Stimulated activated CD8-positive, alpha-beta memory T cell treated with anti-CD3 and anti-CD28 coated beads, Interleukin-2, amount 100 ng/mL, for 1 hour (primary cell): Measurements from ENCODE around the gene HIP1R.

ENCODE experiments used
- DNase-seq, 2 donors: peaks; one replicate each; pipeline ENCODE4 v3.0.0-alpha.2; 2020; ENCODE audit warnings: low read depth in 2 of 2

HIP1R gene

DNA sequence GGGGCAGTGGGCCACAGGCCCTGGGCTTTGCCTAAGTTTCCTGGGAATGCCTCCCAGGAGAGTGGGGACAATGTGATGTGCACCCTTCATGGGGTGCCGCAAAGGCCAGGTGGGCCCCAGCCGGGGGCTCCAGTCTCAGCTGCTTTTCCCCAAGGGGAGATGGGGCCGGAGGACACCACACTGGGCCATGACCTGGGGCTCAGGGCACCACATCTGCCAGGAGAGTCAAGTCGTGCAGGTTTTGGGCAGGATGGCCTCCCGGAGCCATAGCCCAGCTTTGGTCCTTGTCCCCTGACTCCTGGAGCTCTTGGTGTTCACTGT is 12.2 kb downstream of the HIP1R start:
- DNase-seq = no peak

DNA sequence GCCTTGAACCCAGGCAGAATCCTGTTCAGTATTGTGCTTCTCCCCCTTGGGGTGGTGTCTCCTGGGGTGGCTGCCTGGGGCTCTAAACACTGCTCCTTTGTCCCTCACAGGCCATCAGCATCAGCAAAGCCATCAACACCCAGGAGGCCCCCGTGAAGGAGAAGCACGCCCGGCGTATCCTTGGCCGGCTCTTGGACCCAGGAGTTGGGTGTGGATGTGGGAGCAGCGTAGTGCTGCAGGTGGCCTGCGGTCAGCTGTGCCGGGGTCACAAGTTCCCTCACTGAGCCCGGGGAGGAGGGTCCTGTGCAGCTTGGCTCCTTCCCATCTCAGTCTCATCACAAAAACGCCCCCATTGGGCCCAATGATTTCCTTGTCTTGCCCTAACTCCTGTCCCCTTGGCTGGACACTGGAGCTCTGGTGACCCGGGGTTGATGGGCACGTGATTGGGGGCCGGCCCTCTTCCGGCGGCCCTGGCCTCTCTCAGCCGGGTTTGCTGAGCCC is 12.7 kb downstream of the HIP1R start:
- DNase-seq = no peak

GRCh38 chr12:122848471-122849351 is 13.5 kb downstream of the HIP1R start:
- DNase-seq = no peak

DNA sequence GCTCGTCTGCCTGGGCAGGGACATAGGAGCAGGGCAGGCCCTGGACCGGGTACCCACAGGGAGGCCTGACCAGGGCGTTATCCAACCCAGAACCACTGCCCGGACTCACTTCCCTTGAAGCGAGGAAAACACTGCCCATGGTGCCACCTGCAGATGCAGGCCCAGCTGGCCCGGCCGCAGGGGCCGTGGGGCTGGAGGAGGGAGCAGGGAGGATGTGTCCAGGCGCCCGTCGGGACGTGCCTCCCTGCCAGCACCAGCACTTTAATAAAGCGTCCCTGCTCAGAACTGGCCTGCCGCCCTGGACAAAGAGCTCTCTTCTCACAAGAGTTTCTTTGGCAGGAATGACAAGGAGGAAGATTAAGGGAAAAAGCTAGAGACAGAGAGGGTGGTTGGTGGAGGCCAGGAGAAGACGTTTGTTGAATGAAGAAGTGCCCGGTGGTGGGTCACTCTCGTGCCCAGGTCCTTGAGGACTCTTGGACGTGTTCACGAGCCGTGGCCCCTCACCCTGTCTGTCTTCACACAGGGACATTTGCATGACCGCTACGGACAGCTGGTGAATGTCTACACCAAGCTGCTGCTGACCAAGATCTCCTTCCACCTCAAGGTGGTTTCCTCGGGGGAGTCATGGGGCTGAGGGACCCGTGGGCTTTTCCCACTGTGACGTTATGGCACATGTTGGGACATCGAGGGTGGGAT is 14.2 kb downstream of the HIP1R start:
- DNase-seq = no peak

DNA sequence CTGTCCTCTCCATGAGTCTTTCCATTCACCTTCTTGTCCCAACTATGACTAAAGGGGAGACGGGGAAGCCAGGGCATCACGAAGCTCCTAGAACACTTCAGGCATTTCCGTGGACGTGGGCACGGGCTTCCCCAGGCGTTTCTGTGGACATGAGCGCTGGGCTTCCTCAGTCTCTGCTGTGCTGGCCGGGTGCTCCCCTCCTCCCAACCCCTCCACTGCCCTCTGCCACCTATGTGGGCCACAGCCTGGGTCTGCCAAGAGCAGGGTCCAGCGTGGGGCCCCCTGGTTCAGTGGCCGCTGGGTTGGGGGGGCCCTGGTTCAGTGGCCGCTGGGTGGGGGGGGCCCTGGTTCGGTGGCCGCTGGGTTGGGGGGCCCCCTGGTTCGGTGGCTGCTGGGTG is 14.8 kb downstream of the HIP1R start:
- DNase-seq = no peak

- no peak for DNase-seq
These were observed 15.6 kb downstream of the HIP1R start for GRCh38 chr12:122850695-122851350.

GRCh38 chr12:122851820-122852219 is 16.6 kb downstream of the HIP1R start:
- DNase-seq = no peak

- DNase-seq = no peak
These were observed 17.3 kb downstream of the HIP1R start for GRCh38 chr12:122852336-122853275.

GRCh38 chr12:122853582-122854245 is 18.5 kb downstream of the HIP1R start:
- DNase-seq = no peak

GRCh38 chr12:122854554-122854953 is 19.3 kb downstream of the HIP1R start:
- DNase-seq = no peak

GRCh38 chr12:122855071-122855829 is 20.0 kb downstream of the HIP1R start:
- no peak for DNase-seq

DNA sequence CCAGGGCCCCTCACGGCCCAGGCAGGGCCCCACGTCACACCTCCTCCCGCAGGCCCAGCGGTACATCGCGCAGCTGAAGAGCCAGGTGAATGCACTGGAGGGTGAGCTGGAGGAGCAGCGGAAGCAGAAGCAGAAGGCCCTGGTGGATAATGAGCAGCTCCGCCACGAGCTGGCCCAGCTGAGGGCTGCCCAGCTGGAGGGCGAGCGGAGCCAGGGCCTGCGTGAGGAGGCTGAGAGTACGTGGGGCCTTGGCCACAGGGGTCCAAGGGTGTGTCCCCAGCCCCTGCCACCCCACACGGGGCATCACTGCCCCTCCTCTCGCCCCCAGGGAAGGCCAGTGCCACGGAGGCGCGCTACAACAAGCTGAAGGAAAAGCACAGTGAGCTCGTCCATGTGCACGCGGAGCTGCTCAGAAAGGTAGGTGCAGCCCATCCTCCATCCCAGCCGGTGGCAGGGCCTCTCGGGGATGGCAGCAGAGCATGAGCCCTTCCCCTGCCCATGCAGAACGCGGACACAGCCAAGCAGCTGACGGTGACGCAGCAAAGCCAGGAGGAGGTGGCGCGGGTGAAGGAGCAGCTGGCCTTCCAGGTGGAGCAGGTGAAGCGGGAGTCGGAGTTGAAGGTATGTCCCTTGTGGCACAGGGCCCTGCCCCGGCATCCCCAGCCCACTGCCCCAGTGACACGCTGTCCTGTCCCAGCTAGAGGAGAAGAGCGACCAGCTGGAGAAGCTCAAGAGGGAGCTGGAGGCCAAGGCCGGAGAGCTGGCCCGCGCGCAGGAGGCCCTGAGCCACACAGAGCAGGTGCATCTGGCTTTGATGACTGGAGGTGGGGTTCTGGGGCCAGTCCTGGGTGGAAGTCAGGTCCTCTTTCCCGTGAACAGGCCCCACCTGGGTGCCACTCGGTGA is 20.9 kb downstream of the HIP1R start:
- DNase-seq = no peak

- no peak for DNase-seq
These were observed 21.9 kb downstream of the HIP1R start for GRCh38 chr12:122856999-122857671.

DNA sequence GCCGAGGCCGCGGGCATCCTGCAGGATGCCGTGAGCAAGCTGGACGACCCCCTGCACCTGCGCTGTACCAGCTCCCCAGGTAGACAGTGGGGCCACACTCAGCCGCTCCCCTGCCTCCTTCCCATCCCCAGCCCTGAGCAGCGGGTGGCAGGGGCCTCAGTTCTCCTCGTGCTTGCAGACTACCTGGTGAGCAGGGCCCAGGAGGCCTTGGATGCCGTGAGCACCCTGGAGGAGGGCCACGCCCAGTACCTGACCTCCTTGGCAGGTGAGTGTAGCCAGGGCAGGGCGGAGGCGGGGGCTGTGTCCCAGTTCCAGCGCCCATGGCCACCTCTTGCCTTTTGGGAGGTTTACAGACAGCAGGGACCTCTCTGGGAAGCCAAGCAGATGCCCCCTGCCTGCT is 22.9 kb downstream of the HIP1R start:
- no peak for DNase-seq

DNA sequence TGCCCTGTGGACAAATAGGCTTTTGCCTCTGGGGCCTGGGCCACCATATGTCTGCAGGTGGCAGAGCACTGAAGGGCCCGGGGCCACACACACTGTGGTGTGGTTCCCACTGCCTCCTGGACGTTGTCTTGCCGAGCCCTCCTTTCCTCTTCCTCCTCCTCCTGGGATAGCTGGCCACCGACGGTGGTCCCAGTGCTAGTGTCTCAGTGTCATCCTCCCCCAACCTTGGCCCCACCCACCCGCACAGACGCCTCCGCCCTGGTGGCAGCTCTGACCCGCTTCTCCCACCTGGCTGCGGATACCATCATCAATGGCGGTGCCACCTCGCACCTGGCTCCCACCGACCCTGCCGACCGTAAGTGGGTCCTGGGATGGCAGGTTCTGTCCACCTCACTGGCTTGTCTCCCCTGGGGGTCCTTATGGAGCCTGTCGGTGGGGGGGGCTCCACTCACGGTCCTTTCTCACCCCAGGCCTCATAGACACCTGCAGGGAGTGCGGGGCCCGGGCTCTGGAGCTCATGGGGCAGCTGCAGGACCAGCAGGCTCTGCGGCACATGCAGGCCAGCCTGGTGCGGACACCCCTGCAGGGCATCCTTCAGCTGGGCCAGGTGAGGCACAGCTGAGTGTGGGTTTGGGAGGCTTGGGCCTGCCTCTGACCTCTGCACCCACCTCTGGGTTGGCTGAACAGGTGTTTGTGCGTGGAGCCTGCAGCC is 23.5 kb downstream of the HIP1R start:
- no peak for DNase-seq

DNA sequence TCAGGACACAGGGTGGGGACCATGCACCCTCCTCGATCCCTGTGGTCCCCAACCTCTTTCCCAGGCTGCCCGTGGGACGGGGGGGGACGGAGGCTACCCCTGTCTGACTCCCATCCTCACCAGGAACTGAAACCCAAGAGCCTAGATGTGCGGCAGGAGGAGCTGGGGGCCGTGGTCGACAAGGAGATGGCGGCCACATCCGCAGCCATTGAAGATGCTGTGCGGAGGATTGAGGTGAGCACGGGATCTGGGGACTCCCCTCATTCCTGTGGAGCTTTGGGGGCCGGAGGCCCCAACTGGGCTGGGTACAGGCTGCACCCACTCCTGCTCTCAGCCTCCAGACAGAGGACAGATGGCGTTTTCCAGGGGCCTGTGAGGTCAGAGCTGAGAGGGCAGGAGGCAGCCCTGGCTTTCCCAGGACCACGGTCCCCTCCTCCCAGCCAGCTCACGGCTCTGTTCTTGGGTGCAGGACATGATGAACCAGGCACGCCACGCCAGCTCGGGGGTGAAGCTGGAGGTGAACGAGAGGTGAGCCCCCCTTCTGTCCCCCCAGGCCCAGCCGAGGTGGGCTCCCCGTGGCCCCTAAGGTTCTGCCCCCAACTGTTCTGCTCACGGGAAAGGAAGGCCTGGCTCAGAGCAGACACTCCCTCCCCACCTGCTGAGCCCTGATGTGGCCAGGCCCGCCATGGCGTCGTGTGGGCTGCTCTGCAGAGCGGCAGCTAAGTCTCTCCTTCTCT is 24.2 kb downstream of the HIP1R start:
- DNase-seq = no peak
